HG03196 (cell line): ENCODE results near the gene PFDN2.
"Not testable (repeated sequence)": the region's sequence is repeated elsewhere in the genome, so short reads cannot be mapped to it uniquely, and the experiment has no call there.

Experiments used
- ATAC-seq: cut with Tn5 transposase; IDR thresholded peaks from one replicate; pipeline ENCODE4 v1.9.1; 2021; ENCODE audit not compliant: unreplicated experiment

The PFDN2 gene

GRCh38 chr1:161082996-161083747 is 34.7 kb downstream of the PFDN2 start:
- no peak for ATAC-seq

- no peak for ATAC-seq
These were observed 35.4 kb downstream of the PFDN2 start for GRCh38 chr1:161082483-161082882.

- ATAC-seq = no peak
These were observed 36.3 kb downstream of the PFDN2 start for GRCh38 chr1:161081519-161081918.

- ATAC-seq = no peak
These were observed 37.1 kb downstream of the PFDN2 start for GRCh38 chr1:161080441-161081405.

- ATAC-seq = no peak
These were observed 38.3 kb downstream of the PFDN2 start for GRCh38 chr1:161079436-161080110.

- no peak for ATAC-seq
These were observed 40.4 kb downstream of the PFDN2 start for GRCh38 chr1:161077426-161077825.

GRCh38 chr1:161076410-161076809 is 41.4 kb downstream of the PFDN2 start:
- ATAC-seq = no peak

GRCh38 chr1:161074676-161075368 is 43.0 kb downstream of the PFDN2 start:
- ATAC-seq = no peak

GRCh38 chr1:161073474-161074121 is 44.2 kb downstream of the PFDN2 start:
- no peak for ATAC-seq

- no peak for ATAC-seq
These were observed 44.9 kb downstream of the PFDN2 start for GRCh38 chr1:161072751-161073449.

- ATAC-seq = no peak
These were observed 45.9 kb downstream of the PFDN2 start for GRCh38 chr1:161071886-161072371.

- no peak for ATAC-seq
These were observed 47.1 kb downstream of the PFDN2 start for GRCh38 chr1:161070761-161071160.

- ATAC-seq = peak; percentile 78
These were observed 48.0 kb downstream of the PFDN2 start, which contains the start of gene ARHGAP30 for GRCh38 chr1:161069731-161070270. Gene ARHGAP30, minus strand, starts transcription at chr1:161069891. Its CDS starts 267 bp downstream, at chr1:161069624.

- peak; percentile 6 for ATAC-seq
These were observed 48.6 kb downstream of the PFDN2 start for GRCh38 chr1:161069241-161069640.

- ATAC-seq = peak; percentile 55
These were observed 49.3 kb downstream of the PFDN2 start for GRCh38 chr1:161068306-161069234.

- no peak for ATAC-seq
These were observed 51.1 kb downstream of the PFDN2 start for GRCh38 chr1:161066694-161067093.

- ATAC-seq = not testable (repeated sequence)
These were observed 52.2 kb downstream of the PFDN2 start for GRCh38 chr1:161065681-161066080.

- not testable (repeated sequence) for ATAC-seq
These were observed 53.9 kb downstream of the PFDN2 start for GRCh38 chr1:161063936-161064335.
